CD4-positive, alpha-beta T cell treated with Interleukin-15 for 4 hours (primary cell): ENCODE measurements around the gene CD63.

Experiments used
- DNase-seq: peaks from one replicate; pipeline ENCODE4 v3.0.0-alpha.2; 2020; ENCODE audit warnings: low spot score

The CD63 gene

DNA sequence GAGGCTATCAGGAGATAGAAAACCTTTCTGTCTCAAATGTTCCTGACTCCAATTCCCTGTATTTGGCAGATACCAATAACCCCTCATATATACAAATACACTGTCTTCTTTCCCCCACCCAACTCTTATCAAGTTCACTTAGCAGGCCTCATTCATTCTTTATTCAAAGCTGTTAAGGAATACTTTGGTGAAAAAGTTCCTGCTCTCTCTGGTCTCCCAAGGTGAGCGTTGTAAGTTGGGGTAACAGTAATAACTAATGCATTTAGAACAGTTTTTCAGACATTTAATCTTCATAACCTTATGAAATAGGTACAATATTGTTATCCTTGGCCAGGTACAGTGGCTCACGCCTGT lies 10.2 kb upstream of the CD63 start:
- no peak for DNase-seq

DNA sequence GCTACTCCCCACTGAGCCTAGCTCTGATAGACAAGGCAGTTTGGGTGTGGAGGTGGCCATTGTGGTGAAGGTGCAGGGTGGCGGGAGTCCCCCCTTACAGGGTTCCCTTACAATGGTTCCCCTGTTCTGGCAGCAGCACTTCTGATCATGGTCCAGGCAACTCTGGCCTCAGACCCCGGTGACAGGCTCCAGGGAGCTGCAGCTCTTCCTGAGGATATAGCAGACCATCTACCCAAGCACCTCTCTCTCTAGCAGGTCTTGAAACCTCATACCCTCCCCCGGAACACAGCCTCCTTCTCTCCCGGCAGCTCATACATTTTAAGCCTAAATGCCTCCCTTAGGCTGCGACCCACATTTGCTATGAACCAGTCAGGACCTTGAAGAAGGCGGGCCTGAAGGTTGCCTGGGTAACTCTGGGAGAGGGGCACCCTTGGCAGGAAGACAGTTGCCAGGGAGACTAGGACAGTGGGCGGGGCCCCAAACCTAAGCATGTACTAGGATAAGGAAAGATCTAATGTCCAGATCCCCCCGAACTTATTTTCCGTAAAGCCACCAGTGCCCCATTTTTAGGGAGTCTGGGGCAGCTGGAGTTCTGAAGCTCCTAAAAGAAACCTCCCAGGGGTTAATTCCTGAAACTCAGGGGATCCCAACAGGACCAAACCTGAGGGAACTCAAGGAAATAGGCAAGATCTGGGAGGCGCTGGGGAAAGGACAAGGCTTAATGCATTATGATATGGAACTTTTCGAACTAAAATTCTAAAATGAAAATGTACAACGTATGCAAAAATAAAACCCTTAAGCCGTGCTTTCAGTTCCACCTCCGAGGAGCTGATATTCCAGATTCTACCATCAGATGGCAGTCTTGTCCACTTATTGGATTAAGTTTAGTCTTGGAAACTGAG lies 9.6 kb upstream of the CD63 start:
- peak; percentile 90 for DNase-seq

DNA sequence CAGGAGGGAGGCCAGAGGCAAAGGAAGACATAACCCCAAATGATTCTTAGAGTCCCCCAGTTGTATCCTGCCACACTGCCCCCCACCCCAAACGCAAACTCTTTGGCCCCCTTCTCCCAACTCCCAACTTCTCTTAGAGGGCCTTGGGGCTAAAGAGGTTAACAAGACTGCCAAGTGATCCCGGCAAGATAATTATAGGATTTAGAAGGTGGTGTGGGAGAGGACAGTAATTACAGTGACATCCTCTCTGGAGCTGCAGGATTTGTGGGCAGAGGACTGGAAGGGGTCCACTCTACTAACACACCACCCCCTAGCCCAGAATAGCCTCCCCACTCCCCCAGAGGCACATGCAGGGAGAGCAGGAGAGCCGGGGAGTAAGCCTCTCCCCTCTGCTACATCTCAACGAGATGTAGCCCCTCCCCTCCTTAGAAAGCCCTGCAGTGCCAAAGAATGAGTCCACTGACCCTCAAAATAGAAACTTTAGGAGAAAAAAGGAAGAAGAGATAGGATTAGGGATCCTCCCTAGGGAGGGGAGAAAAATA lies 8.8 kb upstream of the CD63 start:
- DNase-seq, result no peak

DNA sequence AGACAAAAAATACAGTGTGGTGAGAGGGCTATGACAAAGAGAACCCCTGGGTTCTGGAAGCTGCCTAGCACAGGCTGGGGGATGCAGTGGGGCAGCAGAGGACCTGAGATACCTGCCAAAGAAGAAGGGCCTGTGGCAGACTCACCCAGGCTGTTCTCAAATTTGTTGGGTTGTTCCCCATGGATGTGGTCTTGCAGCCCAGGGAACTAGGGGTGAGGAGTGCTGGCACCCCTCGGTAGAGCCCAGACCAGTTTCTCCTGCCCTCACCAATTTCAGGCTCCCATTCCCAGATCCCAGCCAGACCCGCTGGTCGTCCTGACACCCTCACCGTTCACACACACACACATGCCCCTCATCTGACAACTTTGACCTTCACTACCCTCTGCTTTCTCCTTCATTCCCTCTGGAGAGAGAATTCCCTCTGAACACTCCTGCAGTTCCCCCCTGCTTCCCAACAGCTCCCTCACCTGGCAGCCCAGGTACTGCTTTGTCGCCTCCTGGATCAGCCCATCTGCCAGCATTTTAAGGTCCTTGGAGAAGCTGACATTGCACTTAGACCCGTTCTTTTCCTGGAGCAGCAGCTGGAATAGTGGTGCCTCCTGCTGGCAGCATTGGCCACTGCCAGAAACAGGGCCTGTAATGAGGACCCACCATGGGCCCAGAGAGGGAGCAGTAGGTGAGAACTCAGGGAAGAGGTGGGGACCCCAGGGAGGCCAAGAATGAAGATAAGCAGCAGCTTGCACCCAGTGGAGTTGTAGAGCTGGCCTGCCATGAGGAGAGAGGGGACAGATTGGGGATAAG lies 8.2 kb upstream of the CD63 start:
- DNase-seq, result peak; percentile 59

DNA sequence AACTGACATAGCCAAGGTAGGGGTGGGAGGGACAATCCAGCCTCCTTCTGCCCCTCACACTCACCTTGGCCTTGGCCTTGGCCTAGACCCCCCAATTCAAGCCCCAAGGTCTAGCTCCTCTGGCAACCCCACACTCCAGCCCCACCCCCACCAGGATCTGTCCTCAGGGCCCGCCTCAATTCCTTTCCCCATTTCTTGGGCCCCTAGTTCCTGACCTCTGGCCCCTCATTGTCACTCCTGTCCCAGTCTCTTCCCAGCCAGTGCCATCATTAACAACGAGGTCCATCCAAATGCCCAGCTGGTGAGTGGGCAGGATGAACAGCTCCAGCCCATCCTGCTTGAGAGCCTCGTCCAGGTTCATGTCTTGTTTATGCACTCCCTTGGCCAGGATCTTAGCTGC lies 7.3 kb upstream of the CD63 start:
- no peak for DNase-seq

DNA sequence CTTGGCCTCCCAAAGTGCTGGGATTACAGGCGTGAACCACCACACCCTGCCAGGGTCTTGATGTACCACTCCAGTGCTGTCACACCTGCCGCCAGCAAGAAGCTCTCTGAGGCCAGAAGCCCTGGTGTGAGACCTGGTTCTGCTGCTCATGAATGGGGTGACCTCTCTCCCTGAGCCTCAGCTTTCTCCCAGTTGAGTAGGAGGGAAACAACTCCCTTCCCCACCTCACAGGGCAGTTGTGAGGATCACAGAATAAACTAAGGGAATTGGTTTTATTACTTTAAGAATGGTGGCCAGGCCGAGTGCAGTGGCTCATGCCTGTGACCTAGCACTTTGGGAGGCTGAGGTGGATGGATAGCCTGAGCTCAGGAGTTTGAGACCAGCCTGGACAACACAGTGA lies 5.8 kb upstream of the CD63 start:
- no peak for DNase-seq

DNA sequence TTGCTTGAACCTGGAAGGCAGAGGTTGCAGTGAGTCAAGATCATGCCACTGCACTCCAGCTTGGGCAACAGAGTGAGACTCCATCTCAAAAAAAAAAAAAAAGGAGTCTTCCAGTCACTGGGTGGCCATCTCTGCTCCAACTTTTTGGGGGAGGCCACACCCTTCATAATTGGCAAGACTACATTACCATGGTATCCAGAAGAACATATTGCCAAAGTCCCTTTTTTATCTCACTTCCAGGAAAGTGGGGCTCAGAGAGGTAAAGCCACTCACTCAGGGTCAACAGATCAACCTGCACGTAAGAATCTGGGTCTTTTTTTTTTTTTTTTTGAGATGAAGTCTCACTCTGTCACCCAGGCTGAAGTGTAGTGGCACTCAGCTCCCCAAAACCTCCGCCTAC lies 5.0 kb upstream of the CD63 start:
- DNase-seq, result no peak

DNA sequence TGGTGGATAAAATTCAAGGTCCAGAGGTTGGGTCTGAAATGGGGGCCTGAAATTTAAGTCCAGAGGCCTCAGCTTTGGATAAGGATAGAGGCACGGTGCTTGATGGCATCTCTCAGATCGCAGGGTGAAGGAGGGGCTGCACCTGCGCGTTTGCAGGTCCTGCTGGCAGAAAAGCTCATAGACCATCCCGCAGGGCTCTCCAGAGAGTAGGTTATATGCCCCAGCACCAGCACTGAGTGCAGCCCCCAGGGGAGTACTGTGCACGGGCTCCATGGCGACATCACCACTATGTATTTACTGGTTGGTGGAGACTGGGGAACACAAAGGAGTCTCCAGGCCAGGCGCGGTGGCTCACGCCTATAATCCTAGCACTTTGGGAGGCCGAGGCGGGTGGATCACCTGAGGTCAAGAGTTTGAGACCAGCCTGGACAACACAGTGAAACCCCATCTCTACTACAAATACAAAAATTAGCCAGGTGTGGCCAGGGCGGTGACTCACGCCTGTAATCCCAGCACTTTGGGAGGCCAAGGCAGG lies 4.3 kb upstream of the CD63 start:
- DNase-seq, result no peak

DNA sequence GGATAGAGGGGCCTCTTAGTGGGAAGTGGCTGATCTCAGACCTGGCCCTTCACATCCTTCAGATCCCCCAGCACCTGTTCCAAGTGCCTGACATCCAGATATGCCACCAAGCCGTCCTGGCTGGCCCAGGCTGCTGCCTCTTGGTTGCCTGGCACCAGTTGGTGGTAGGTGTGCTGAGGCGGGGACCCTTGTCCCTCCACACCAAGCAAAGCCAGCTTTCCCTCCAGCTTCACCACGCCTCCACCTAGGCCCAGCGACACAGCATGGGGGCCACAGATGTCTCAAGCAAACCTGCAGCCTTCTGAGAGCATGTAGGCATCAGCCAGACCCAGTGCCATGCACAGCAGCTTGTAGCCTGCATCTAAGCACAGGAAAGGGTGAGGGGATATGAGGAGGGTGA lies 3.5 kb upstream of the CD63 start:
- no peak for DNase-seq

DNA sequence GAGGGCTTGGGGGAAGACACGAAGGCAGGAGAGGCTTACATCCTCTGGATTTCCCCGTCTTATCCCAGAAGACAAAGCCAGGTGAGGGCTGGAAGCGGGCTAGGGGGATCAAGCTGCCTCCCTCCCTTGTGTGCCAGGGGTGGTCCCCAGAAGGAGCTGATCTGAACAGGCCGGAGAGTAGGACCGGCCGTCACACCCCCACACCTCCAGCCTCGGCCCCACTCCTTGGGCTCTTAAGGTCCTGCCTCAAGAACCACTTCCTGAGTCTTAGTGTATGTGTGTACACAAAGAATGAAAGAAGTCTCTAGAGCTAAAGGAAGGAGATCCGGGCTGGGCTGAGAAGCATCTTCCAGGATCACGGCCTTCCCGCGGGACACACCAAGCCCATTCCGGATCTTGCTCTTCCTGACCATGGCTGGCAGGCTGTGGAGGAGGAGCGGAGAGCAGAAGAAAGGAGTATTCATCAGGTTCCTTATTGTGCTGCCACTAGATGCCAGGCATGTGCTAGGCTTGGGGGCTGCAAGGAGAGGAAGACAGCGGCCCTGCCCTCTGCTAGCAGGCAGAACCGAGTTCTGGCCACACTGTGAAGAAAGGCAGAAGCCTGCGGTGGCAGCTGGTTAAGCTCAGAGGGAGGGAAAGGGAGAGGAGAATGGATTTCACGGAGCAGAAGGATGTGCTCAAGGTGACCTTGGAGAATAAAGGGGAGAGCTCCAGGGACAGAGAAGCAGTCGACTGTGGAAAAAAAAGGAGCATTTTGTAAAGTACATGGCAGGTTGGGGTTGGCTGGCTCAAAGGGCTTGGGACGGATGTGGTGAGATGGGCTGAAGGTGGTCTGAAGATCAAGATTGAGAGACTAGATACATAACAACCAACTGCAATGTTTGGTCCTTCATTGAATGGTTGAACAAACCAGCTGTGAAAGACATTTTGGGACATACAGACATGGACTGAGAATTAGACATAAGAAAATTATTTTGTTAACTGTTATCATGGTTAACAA lies 1.3 kb upstream of the CD63 start:
- no peak for DNase-seq

DNA sequence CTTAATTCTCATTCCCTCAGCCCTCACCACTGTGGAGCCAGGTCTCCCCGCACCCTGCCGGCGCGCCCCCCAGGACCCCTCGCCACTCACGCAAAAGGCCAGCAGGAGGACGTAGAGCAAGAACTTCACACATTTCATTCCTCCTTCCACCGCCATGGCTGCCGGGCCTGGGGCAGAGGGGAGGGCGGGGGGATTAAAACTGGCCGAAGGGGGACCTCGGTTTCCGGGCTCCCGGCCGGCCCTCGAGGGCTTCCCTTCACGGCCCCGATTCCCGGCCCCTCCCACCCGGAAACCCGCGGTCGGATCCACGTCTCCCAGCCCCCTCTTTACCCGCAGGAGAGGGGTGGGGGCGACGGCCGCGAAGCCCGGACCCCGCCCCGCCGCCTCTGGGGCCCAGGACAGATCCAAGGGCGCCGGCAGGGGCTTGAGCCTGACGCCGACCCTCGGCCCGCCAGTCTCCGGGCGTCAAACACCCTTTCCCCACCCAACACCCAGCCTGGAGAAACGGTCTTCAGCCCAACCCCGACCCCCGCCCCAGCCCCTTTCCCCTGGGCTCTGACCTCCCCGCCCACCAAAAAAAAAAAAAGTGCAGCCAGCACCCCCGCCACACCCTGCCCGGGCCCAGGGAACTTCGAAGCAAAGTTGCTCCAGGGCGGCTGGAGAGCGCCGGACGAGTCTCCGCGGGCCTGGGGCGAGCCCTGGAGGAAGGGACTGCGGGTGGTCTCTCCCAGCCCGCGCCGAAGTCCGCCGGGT lies 447 bp downstream of the CD63 start:
- DNase-seq, result no peak

DNA sequence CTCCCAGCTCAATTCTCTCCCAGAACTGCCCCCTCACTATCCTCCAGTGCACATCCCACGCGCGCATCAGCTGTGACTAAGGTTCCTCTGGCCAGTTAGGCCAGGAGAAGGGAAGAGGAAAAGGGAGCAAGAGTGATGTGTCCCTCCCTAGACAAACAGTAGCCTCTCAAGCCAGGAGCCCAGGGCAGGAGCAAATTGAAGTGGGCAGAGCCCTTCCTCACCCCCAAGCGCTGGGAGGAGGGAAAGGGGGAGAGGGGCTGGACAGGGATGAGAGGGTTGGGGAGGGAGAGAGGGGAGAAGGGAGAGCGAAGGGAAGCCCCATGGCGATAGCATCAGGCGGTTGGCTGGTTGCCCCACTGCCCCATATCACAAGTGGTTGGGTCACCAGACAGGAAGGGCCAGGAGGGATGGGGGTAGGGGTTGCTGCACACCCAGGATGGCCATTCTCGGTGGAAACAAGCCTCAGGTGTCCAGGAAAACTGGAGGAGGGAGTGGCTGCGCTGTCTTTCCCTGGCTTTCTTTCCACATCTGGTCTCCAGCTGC lies 1.1 kb downstream of the CD63 start:
- no peak for DNase-seq

DNA sequence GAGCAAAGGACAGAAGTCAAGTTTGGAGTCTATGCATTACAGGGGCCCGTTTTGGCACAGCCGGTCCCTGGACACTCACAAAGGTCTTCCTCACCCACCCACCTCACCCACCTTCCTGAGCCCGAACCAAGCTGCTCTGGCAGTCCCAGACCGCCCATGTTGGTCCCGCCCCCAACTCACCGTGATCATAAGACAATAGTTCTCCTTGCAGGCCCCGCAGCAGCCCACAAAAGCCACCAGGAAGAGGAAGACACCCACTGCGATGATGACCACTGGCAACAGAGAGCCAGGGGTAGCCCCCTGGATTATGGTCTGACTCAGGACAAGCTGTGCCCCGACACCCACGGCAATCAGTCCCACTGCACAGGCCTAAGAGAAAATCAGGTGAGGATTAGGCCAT lies 1.8 kb downstream of the CD63 start:
- no peak for DNase-seq

DNA sequence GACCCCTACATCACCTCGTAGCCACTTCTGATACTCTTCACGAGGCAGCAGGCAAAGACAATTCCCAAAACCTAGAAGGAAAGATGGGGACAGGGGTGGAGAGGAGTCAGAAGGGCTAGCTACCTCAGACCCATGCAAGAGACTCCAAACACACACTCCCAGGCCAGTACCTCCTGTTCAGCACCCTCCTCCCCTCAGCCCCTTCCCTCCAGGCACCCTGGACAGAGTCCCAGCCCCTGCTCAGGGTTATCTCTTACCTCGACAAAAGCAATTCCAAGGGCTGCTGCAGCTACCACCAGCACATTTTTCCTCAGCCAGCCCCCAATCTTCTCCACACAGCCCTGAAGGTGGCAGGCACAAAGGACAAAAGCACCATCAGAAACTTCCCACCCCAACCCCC lies 3.3 kb downstream of the CD63 start:
- no peak for DNase-seq

DNA sequence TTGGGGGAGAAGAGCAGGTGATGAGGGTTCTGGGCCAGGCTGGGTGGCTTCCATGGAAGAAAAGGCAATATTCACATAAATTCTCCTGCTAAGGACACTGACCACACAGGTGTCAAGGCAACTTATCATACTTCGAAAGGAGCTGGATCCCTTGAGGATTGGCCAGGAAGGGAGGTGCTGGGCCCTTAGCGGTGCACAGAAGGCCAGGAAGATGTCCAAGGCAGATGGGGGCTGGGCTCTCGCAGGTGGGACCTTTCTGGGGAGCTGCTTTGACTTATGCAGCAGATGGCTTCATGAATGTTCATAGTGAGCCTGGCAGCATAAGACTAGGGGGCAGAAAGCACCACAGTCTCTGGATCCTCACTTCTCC lies 3.9 kb downstream of the CD63 start:
- DNase-seq, result no peak

DNA sequence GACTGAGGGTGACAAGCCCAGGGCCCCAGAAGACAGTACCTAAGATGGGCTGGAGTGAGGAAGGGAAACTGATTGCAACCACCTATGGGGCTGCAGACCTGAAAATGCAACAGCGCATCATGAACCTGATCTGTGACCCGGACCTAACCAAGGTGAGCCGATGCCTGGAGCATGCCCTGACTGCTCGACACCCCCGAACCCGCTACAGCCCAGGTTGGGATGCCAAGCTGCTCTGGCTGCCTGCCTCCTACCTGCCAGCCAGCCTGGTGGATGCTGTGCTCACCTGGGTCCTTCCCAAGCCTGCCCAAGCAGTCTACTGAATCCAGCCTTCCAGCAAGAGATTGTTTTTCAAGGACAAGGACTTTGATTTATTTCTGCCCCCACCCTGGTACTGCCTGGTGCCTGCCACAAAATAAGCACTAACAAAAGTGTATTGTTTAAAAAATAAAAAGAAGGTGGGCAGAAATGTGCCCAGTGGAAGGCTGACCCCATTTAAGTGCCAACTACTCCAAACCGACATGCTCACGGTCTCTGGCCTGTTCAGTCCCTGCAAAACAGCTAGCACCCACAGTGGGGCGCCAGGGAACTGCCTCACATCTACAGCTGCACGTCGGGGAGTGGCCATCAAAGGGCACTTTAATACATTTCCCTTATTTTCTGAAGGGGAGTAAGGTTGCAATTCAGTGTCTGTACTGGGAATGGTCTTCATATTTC lies 4.4 kb downstream of the CD63 start:
- DNase-seq, result peak; percentile 67

DNA sequence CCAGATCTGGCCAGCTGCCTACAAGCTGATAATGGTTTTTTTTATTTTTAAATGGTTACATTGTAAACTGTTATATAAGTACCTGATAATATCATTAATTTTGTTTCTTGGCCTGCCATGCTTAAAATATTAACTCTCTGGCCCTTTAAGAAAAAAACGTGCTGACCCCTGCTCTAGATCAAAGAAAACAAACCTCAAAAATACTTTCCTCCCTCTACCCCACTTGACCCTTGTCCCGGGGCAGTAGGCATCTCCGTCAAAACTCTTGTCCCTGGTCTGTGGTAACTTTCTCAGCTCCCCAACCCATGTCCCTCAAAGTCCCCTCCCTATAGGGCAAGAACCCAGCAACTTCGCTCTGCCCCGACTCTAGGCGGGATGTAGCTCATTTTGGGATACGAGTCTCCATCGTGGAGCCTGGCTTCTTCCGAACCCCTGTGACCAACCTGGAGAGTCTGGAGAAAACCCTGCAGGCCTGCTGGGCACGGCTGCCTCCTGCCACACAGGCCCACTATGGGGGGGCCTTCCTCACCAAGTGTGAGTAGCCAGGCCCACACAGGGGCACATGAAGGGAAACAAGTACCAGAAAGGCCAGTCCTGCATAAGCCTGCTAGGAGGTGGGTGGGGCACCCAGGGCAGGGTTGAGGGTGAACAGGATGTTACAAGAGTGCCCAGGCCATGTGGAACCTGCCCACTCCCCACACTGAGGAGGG lies 5.1 kb downstream of the CD63 start:
- no peak for DNase-seq

DNA sequence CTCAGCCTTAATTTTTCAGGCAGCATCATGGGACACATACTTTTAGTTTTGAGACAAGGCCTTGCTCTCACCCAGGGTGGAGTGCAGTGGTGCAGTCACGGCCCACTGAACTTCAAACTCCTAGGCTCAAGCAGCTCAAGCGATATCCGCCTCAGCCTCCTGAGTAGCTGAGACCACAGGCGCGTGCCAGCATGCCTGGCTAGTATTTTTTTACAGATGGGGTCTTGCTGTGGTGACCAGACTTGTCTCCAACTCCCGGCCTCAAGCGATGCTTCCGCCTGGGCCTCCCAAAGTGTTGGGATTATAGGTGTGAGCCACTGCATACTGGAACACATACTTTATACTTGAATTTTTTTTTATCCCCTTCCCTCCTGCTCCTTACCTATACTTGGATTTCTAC lies 5.9 kb downstream of the CD63 start:
- DNase-seq, result no peak

DNA sequence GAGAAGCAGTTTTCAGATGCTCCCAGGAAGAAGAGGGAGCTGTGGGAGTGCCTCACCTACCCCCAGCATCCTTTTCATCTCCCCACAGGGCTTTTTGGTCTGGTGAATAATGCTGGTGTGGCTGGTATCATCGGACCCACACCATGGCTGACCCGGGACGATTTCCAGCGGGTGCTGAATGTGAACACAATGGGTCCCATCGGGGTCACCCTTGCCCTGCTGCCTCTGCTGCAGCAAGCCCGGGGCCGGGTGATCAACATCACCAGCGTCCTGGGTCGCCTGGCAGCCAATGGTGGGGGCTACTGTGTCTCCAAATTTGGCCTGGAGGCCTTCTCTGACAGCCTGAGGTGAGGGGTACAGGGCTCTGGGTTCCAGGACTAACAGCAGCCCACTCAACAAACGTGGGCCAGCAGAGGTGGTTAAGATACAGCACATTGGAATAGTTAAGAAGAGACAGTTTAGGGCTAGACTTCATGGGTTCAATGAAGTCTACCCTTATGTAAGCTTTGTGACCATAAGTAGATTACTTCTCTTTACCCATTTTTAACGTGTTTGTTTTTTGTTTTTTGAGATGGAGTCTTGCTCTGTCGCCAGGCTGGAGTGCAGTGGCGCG lies 7.1 kb downstream of the CD63 start:
- DNase-seq, result no peak
